Panc1 (cell line): Measurements from ENCODE around the gene RAC2. TPM values are rescaled to one million over a fixed set of nuclear protein-coding genes. Genes with fewer than 3 reads are reported as not detected.
"Not testable (repeated sequence)": the region's sequence is repeated elsewhere in the genome, so short reads cannot be mapped to it uniquely, and the experiment has no call there.

Experiments used
- ATAC-seq: fragments of 200-7000 bp; cut with Tn5 transposase; 2 replicates; pipeline ENCODE4 v1.9.1; 2020; ENCODE audit warnings: mild to moderate bottlenecking, moderate library complexity
- BruUV-seq: library from RNA; stranded (reverse); fragments of 400-500 nt; replicated peaks from 2 replicates; lab custom pipeline; 2021; lab: Mats Ljungman, UMichigan
- CTCF ChIA-PET: fragments of 300-600 bp; sonication (Branson Sonifier 250); formaldehyde crosslinking; loops from one replicate; lab custom pipeline; 2022; ENCODE audit warnings: antibody characterized with exemption; lab: Charles Lee
- POLR2A ChIA-PET: fragments of 300-600 bp; sonication (Branson Sonifier 250); formaldehyde crosslinking; loops from one replicate; lab custom pipeline; 2022; ENCODE audit warnings: antibody characterized with exemption; lab: Charles Lee
- DNase-seq: peaks from one replicate; pipeline ENCODE4 v3.0.0-alpha.2; 2010; ENCODE audit warnings: low read depth, low spot score
- H3K27ac ChIP-seq: 2 replicates; pipeline ENCODE4 v1.5.1; 2011; ENCODE audit warnings: mild to moderate bottlenecking, low read length, inconsistent platforms
- H3K27me3 ChIP-seq: fragments of 200-500 bp; sonication (Bioruptor generic); 2 replicates; pipeline ENCODE4 v1.6.0; 2014; ENCODE audit warnings: low read length, inconsistent platforms; ENCODE audit not compliant: control insufficient read depth, insufficient read depth
- H3K36me3 ChIP-seq: fragments of 200-500 bp; sonication (Bioruptor generic); 2 replicates; pipeline ENCODE4 v1.5.1; 2014; ENCODE audit warnings: inconsistent platforms, mild to moderate bottlenecking, low read length, moderate library complexity; ENCODE audit not compliant: control insufficient read depth, insufficient read depth
- H3K4me1 ChIP-seq: 2 replicates; pipeline ENCODE4 v1.5.1; 2011; ENCODE audit warnings: inconsistent platforms, mild to moderate bottlenecking, low read length, moderate library complexity; ENCODE audit not compliant: control insufficient read depth, insufficient read depth
- H3K4me3 ChIP-seq, 2 experiments: 2 replicates each; pipeline ENCODE4 v1.5.1; 2011 to 2012; ENCODE audit warnings: low read depth in 2 of 2, low read length in 2 of 2, mild to moderate bottlenecking in 2 of 2, inconsistent platforms in 1 of 2, moderate library complexity in 1 of 2
- H3K9me3 ChIP-seq: fragments of 200-500 bp; sonication (Bioruptor generic); 2 replicates; pipeline ENCODE4 v1.5.1; 2014; ENCODE audit warnings: low read depth, mild to moderate bottlenecking, inconsistent platforms, low read length, moderate library complexity; ENCODE audit not compliant: control insufficient read depth, insufficient read depth
- POLR2AphosphoS5 ChIP-seq: IDR thresholded peaks from 2 replicates; pipeline ENCODE4 v1.6.1; 2012; ENCODE audit warnings: mild to moderate bottlenecking, low read depth, low read length, moderate library complexity
- REST ChIP-seq, 2 experiments: IDR thresholded peaks; 2 replicates each; pipeline ENCODE4 v1.6.1; 2011 to 2012; ENCODE audit warnings: low read depth in 2 of 2, control low read depth in 1 of 2, low read length in 1 of 2, mild to moderate bottlenecking in 1 of 2, moderate library complexity in 1 of 2; ENCODE audit not compliant: insufficient read depth in 1 of 2
- SIN3A ChIP-seq: IDR thresholded peaks from 2 replicates; pipeline ENCODE4 v1.6.1; 2012; ENCODE audit warnings: low read depth, mild to moderate bottlenecking, low read length, moderate library complexity, borderline replicate concordance; ENCODE audit not compliant: insufficient read depth
- TCF7L2 ChIP-seq: IDR thresholded peaks from 2 replicates; pipeline ENCODE4 v1.6.1; 2011; ENCODE audit warnings: mild to moderate bottlenecking, low read depth, low read length, inconsistent platforms
- in situ Hi-C: cut with HindIII; loops from 2 replicates; pipeline ENCODE4 v1.10.0; 2016; ENCODE audit warnings: low sequenced_read_pairs, low pct_unique_long_range_greater_than_20kb
- intact Hi-C: fragments of 100-400 bp; cut with micrococcal nuclease; formaldehyde crosslinking; loops from one replicate; pipeline ENCODE4 v1.10.0; 2022; ENCODE audit not compliant: unreplicated experiment
- total RNA-seq: library from RNA; stranded (reverse); gene quantifications from one replicate; pipeline ENCODE4 v1.2.1, GENCODE V29; 2021; ENCODE audit not compliant: unreplicated experiment
- TF ChIP-seq, protein P1 (sequence below): fragments of 450-650 bp; IDR thresholded peaks from 2 replicates; pipeline ENCODE4 v1.5.1; 2017; ENCODE audit warnings: mild to moderate bottlenecking

Gene RAC2
- total RNA-seq, 1 experiment from 2014 or later, result 1.5 TPM

DNA sequence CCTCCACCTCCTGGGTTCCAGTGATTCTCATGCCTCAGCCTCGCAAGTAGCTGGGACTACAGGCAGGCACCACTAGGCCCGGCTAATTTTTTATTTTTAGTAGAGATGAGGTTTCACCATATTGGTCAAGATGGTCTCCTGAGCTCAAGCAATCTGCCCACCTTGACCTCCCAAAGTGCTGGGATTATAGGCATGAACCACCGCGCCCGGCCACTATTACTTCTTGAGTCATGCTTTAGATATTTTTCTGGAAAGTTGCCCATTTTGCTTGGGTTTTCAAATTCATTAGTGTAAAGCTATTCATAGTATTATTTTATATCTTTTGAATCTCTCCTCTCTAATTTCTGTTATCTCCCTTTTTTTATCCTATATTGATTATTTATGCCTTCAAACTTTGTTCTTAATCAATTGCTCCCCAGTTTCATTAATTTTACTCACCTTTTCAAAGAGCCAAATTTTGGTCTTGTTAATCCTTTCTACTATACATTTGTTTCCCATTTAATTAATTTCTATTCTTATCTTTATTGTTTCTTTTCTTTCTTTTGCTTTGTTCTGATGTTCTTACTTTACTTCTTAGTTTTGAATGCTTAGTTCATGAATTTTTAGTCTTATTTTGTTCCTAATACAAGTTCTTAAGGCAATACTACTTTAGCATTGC is 10.3 kb upstream of the RAC2 start:
- no peaks in the 10 kb centered on the region for H3K36me3 ChIP-seq
- in situ Hi-C loops, result no loop called here
- no TSS peak for BruUV-seq
- ATAC-seq (no peak), DNase-seq (no peak)
- TF ChIP-seq POLR2AphosphoS5 (no peak), TCF7L2 (no peak), SIN3A (no peak), REST (IDR thresholded peaks at IDR 0.05; ENCODE audit: insufficient read depth in 1 of 2, low read depth in 2 of 2, low read length in 1 of 2) (no peak)
- TF ChIP-seq, protein P1, sequence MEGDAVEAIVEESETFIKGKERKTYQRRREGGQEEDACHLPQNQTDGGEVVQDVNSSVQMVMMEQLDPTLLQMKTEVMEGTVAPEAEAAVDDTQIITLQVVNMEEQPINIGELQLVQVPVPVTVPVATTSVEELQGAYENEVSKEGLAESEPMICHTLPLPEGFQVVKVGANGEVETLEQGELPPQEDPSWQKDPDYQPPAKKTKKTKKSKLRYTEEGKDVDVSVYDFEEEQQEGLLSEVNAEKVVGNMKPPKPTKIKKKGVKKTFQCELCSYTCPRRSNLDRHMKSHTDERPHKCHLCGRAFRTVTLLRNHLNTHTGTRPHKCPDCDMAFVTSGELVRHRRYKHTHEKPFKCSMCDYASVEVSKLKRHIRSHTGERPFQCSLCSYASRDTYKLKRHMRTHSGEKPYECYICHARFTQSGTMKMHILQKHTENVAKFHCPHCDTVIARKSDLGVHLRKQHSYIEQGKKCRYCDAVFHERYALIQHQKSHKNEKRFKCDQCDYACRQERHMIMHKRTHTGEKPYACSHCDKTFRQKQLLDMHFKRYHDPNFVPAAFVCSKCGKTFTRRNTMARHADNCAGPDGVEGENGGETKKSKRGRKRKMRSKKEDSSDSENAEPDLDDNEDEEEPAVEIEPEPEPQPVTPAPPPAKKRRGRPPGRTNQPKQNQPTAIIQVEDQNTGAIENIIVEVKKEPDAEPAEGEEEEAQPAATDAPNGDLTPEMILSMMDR, result no peak
- ChIA-PET CTCF (no interaction called here), POLR2A (interaction anchor here (0.7 kb wide), 1 partner anchor 143 kb away, joined by 8 read pairs; no protein-coding TSS in a partner anchor)
- intact Hi-C loops, result no loop called here
- H3K9me3 ChIP-seq, result no peaks in the 10 kb centered on the region
- no peaks in the 10 kb centered on the region for H3K27me3 ChIP-seq
- H3K4me1 ChIP-seq, result peaks cover 12% of the 10 kb centered on the region
- H3K4me3 ChIP-seq, result no peak overlapping the region
- H3K27ac ChIP-seq, result no peak overlapping the region

DNA sequence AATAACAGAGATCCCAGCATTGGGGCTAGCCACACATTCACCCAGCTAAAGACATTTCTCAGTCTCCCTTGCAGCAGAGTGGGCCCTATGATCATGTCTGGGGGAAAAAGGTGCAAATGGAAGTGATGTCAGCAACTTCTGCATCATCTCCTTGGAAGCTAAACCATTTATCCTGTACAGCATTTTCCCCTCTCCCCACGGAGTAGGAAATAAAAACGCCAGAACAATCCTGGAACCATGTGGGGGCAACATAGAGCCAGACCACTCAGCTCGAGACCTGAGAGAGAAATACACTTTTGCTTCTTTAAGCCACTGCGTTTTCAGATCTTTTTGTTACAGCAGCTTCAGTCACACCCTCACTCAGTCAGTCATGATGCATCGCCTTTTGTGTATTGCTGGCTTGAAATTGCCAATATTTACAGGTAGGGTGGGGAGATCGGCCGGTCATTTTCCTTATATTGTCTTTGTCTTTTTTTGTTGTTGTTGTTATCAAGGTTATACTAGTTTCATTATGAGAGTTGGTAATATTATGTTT is 9.1 kb upstream of the RAC2 start:
- Histone ChIP-seq H3K4me1 (peaks cover 5% of the 10 kb centered on the region; the same call in 1 of the 2 replicates), H3K4me3 (no peak overlapping the region), H3K9me3 (no peaks in the 10 kb centered on the region), H3K27ac (no peak overlapping the region), H3K36me3 (no peaks in the 10 kb centered on the region), H3K27me3 (no peaks in the 10 kb centered on the region)
- ChIA-PET POLR2A (no interaction called here), CTCF (interaction anchor here (0.7 to 0.8 kb wide), 2 partner anchors 16 to 516 kb away, joined by 3 read pairs; no protein-coding TSS in a partner anchor)
- DNase-seq (no peak), ATAC-seq (no peak)
- BruUV-seq, result no TSS peak
- in situ Hi-C loops, result no loop called here
- TF ChIP-seq, protein P1, result no peak
- TF ChIP-seq SIN3A (no peak), POLR2AphosphoS5 (no peak), REST (IDR thresholded peaks at IDR 0.05; ENCODE audit: insufficient read depth in 1 of 2, low read depth in 2 of 2, low read length in 1 of 2) (no peak), TCF7L2 (no peak)
- intact Hi-C loops, result no loop called here

GRCh38 chr22:37251836-37252235 is 7.8 kb upstream of the RAC2 start:
- DNase-seq, H3K4me3 ChIP-seq, ATAC-seq, BruUV-seq, H3K27me3 ChIP-seq, CTCF ChIA-PET, H3K9me3 ChIP-seq, H3K36me3 ChIP-seq, H3K4me1 ChIP-seq, H3K27ac ChIP-seq, intact Hi-C loops, in situ Hi-C loops: not testable (repeated sequence)
- POLR2A ChIA-PET, result interaction anchor here (0.7 kb wide), 1 partner anchor 12 kb away, joined by 7 read pairs; no protein-coding TSS in a partner anchor
